KOPT-K1 (cell line): Measurements from ENCODE around the gene SPNS2.
A peak's percentile ranks its signal among the peaks of the same experiment; 100 is the strongest.

ENCODE experiments used
- H3K27ac ChIP-seq: fragments of 200-600 bp; sonication (generic); 2 replicates; pipeline ENCODE4 v1.5.1; 2016; ENCODE audit warnings: antibody characterized with exemption, mild to moderate bottlenecking, low read depth, low read length; ENCODE audit not compliant: poor library complexity, severe bottlenecking
- H3K36me3 ChIP-seq: fragments of 200-600 bp; sonication (generic); 2 replicates; pipeline ENCODE4 v1.5.1; 2017; ENCODE audit warnings: antibody characterized with exemption, mild to moderate bottlenecking, low read length, moderate library complexity; ENCODE audit not compliant: insufficient read depth
- H3K9me3 ChIP-seq: fragments of 200-600 bp; sonication (generic); 2 replicates; pipeline ENCODE4 v1.5.1; 2017; ENCODE audit warnings: antibody characterized with exemption, low read length, mild to moderate bottlenecking; ENCODE audit not compliant: insufficient read depth, poor library complexity, severe bottlenecking

Gene SPNS2

GRCh38 chr17:4551796-4552525, 53.3 kb downstream of the SPNS2 start:
- Histone ChIP-seq H3K36me3 (peaks cover 71% of the 10 kb centered on the region), H3K9me3 (no peaks in the 10 kb centered on the region), H3K27ac (no peak overlapping the region)

DNA sequence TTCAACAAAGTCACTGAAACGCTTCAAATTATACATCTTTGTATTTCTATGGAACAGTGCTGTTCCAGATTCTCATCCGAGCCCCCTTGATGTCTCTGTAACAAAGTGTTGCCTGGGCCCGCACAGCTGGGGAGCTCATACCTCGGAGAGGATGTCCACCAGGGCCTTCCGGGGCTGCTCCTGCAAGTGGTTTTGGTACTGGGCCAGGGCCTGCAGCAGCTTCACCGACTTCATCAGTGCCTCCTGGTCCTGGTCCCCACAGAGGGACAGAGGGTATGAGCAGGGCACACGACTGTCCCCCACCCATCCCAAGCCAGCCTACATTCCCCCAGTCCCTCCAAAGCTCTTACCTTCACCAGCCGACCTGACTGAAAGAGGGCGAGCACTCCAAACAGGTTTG, 55.0 kb downstream of the SPNS2 start:
- Histone ChIP-seq H3K27ac (peak overlapping the region; percentile 86), H3K9me3 (no peaks in the 10 kb centered on the region), H3K36me3 (peaks cover 54% of the 10 kb centered on the region)

DNA sequence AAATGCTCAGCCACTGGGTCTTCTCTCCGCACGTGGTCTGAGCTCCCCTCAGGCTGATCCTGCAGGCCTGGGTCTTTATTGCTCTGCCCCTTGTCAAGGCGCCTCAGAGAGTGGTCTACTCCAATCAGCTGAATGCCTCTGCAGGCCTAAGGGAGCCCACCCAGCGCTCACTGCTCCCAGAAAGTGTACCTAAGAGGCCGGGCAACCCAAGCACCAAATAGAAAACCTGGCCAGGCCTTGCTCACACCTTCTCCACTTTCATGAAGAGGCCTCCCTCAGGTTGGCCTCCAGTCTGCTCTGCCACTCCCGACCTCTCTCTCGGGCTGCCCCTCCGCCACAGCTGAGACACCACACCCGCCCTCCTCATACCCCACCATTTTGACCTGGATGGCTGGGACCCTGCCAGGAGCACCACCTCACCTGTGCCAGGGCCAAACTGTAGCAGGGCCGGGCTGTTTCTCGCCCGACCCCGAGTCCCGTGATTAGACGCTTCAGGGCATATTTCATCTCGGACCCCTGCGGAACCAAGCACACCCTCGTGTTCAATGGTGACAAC, 55.8 kb downstream of the SPNS2 start:
- H3K36me3 ChIP-seq: peaks cover 45% of the 10 kb centered on the region
- no peaks in the 10 kb centered on the region for H3K9me3 ChIP-seq
- H3K27ac ChIP-seq: peak overlapping the region; percentile 86

DNA sequence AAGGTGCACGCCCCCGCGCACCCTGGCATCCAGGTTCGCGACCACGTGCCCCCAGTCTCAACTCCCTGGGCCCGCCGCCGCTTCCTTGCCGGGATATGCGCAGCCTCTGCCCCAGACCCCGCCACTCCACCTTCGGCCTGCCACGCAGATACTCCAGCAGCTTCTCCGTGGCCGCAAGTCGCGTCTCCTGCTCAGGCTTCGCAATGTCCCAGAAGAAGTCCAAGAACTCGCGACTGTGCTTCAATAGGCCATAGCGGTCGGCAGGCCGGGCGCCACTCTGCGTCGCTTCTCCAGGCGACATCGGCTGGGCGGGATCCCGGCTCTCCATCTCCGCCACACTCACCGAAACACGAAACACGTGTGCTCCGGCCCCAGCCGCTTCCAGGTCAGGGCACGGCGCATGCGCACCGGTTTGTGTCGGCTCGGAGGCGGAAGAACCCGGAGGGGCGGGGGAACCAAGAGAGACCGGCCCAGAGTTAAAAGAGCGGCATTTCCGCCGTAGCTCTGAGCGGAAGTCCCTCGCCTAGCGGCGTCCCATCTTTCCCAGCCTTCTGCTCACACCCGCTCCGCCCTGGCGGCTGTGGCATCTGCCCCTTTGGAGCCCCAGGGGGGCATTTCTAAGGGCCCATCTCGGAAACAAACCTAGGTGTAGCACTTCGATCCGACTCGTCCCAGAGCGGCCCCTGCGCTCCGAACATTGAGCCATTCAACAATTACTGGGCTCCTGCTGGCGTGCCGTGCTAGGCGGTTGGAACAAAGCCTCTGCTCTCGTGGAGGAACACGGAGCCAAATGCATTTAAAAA, 56.5 kb downstream of the SPNS2 start, which contains the start of gene MYBBP1A:
Gene MYBBP1A (minus strand): TSS at position 388 of the 803 bp plus-strand sequence. CDS start 60 bp downstream, at position 328.
- H3K27ac ChIP-seq: peak within 1 kb of the TSS; percentile 86
- no peaks in the 10 kb centered on the region for H3K9me3 ChIP-seq
- H3K36me3 ChIP-seq: peaks cover 38% of the 10 kb centered on the region

GRCh38 chr17:4555873-4556759, 57.4 kb downstream of the SPNS2 start:
- no peaks in the 10 kb centered on the region for H3K9me3 ChIP-seq
- peaks cover 29% of the 10 kb centered on the region for H3K36me3 ChIP-seq
- H3K27ac ChIP-seq: peak overlapping the region; percentile 86

GRCh38 chr17:4556996-4557395, 58.3 kb downstream of the SPNS2 start:
- peaks cover 20% of the 10 kb centered on the region for H3K36me3 ChIP-seq
- H3K27ac ChIP-seq: no peak overlapping the region
- H3K9me3 ChIP-seq: no peaks in the 10 kb centered on the region

GRCh38 chr17:4557626-4558346, 59.1 kb downstream of the SPNS2 start:
- Histone ChIP-seq H3K27ac (no peak overlapping the region), H3K36me3 (peaks cover 13% of the 10 kb centered on the region), H3K9me3 (no peaks in the 10 kb centered on the region)

GRCh38 chr17:4558347-4558971, 59.8 kb downstream of the SPNS2 start:
- Histone ChIP-seq H3K36me3 (peaks cover 6% of the 10 kb centered on the region), H3K9me3 (no peaks in the 10 kb centered on the region), H3K27ac (no peak overlapping the region)

- H3K36me3 ChIP-seq: no peaks in the 10 kb centered on the region
- no peak overlapping the region for H3K27ac ChIP-seq
- H3K9me3 ChIP-seq: no peaks in the 10 kb centered on the region
Observed at GRCh38 chr17:4559139-4559791, 60.6 kb downstream of the SPNS2 start.

DNA sequence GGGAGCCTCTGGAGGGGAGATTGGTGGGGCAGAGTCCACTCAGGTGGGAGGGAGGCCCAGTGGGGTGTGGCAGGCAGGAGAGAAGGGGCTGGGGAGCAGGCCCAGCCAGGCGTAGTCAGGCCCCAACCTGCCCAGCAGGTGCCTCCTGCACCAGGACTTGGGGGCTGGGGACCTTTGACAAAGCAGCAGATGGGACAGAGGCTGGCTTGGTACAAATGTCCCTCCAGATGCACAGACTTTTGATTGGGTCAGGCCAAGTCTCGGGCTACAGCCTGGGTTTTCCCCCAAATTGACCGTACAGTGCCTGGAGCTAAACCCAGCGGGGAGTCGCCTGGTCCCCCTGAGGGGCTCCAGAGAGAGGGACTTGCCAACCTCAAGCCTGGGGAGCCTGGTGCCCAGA, 61.3 kb downstream of the SPNS2 start:
- Histone ChIP-seq H3K9me3 (no peaks in the 10 kb centered on the region), H3K36me3 (no peaks in the 10 kb centered on the region), H3K27ac (no peak overlapping the region)

GRCh38 chr17:4560421-4560820, 61.7 kb downstream of the SPNS2 start, which contains the start of gene GGT6:
Gene GGT6, minus strand, starts transcription at chr17:4560577. Its CDS starts 56 bp downstream, at chr17:4560521.
- Histone ChIP-seq H3K36me3 (no peaks in the 10 kb centered on the region), H3K27ac (no peak within 1 kb of the TSS), H3K9me3 (no peaks in the 10 kb centered on the region)

DNA sequence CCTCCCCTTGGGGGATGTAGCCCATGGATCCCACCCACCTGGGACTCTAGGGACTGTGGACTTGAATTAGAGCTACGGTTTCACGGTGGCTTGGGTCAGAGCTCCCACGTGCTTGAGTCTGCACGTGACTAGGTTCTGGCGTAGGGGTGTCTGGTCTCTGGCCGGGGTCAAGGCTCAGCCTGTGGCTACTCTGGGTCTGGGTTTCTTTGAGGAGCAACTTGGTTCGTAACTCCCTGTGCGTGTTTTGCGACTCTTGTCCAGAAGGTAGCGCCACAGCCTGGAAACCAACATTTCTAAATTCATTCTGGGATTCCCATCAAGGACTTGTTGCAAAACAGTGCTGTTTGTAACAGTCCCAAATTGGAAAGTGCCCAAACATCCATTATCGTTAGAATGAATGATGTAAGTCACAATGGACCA, 62.2 kb downstream of the SPNS2 start:
- Histone ChIP-seq H3K9me3 (no peaks in the 10 kb centered on the region), H3K27ac (no peak overlapping the region), H3K36me3 (no peaks in the 10 kb centered on the region)
